Raji (cell line): ENCODE data around the gene ALKBH7.

Experiments
- POLR2A ChIP-seq: IDR thresholded peaks from 2 replicates; pipeline ENCODE4 v1.6.1; 2011; ENCODE audit warnings: low read depth, low read length, control low read depth; ENCODE audit not compliant: insufficient read depth

Gene ALKBH7, protein sequence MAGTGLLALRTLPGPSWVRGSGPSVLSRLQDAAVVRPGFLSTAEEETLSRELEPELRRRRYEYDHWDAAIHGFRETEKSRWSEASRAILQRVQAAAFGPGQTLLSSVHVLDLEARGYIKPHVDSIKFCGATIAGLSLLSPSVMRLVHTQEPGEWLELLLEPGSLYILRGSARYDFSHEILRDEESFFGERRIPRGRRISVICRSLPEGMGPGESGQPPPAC

DNA sequence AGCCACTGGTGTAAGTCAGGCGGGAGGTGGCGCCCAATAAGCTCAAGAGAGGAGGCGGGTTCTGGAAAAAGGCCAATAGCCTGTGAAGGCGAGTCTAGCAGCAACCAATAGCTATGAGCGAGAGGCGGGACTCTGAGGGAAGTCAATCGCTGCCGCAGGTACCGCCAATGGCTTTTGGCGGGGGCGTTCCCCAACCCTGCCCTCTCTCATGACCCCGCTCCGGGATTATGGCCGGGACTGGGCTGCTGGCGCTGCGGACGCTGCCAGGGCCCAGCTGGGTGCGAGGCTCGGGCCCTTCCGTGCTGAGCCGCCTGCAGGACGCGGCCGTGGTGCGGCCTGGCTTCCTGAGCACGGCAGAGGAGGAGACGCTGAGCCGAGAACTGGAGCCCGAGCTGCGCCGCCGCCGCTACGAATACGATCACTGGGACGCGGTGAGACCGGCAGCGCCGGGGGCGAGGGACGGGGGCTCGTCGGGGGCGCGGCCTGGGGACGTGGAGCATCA, at the start of gene ALKBH7:
Gene ALKBH7, plus strand, starts transcription at position 201 of the 502 bp plus-strand sequence. Its CDS starts 27 bp downstream, at position 228.
- TF ChIP-seq POLR2A: no peak

DNA sequence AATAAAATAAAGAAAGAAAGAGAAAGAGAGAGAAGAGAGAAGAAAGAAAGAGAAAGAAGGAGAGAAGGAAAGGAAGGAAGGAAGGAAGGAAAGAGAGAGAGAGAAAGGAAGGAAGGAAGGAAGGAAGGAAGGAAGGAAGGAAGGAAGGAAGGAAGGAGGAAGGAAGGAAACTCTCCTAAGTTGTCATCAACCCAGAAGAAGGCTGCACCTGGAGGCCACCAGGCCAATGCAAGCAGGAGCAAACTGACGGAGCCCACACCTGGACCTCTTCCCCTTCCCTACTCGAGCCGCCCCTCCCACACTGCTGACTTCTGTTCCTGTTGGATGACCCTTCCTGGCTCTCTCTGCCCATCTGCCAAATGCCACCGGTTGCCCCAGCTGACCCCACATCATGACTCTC, 47.8 kb upstream of the ALKBH7 start:
- TF ChIP-seq POLR2A: no peak

DNA sequence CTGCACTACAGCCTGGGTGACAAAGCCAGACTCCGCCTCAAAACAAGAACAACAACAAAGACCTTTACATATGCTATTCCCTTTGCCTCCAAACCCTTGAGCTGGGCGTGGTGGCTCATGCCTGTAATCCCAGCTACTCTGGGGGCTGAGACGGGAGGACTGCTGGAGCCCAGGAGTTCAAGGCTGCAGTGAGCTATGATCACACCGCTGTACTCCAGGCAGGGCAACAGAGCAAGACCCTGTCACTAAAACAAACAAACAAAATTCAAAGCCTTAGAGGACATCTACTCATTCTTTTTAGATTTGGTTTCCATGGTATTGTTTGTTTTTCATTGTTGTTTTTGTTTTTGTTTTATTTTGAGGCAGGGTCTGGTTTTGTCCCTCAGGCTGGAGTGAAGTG, 47.0 kb upstream of the ALKBH7 start:
- no peak for TF ChIP-seq POLR2A

DNA sequence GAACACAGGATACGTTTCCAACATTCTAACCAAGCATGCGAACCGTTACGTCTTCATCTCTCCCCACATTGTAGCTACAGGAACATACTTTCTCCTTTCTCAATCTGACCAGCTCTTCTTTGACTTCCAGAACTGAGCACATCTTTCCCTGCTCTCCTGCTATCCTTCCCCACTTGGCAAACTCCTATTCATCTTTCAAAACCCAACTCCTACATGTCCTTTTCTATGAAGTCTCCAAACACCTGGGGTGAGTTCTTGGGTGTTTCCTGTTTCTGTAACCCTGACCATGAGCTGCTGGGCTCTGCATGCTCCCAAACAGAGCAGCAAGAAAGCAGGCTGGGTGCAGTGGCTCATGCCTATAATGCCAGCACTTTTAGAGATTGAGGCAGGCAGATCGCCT, 45.8 kb upstream of the ALKBH7 start:
- no peak for TF ChIP-seq POLR2A

DNA sequence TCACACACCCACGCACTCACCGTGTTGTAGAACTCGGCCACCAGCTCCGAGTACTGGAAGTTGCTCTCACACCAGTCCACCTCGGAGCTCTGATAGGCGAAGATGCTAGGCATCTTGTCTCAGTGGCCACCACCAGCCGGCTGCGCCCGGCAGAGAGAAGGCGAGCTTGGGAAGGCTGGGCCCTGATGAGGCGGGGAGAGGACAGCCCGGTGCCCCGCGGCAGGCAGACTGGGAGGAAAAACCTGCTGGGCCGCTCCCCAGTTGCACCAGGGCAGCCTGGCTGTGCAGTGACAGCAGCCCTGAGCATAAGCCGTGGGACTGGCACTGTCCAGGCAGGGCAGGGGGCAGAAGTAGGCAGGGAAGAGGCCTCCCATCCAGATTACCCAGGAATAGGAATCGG, 39.2 kb upstream of the ALKBH7 start, which contains the start of gene ACER1:
Gene ACER1, minus strand, starts transcription at position 174 of the 400 bp plus-strand sequence. Its CDS starts 61 bp downstream, at position 113.
- TF ChIP-seq POLR2A: no peak

DNA sequence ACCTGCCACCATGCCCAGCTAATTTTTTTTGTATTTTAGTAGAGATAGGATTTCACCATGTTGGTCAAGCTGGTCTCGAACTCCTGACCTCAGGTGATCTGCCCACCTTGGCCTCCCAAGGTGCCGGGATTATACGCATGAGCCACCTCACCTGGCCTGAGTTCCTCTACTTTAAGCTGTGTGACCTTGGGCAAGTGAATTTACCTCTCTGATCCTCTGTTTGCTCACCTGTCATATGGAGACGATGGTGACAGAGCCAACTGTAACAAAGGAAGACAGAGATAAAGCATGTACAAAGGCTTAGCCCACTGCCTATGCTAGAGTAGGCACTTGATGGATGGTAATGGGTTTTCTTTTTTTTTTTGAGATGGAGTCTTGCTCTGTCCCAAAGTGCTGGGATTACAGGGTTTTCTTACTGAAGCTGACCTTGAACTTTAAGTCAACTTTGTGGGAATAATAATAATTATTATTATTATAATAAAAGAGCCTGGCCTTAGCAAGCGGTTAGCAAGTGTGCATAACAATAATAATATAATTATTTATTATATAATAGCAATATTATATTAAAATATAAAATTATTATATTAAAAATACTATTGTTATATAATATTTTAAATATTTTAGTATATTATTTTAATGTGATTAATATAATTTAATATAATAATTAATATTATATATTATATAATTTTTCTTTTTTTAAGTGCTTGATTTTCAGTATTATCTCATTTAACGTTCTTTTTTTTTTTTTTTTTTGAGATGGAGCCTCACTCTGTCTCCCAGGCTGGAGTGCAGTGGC, 37.9 kb upstream of the ALKBH7 start:
- TF ChIP-seq POLR2A: no peak

DNA sequence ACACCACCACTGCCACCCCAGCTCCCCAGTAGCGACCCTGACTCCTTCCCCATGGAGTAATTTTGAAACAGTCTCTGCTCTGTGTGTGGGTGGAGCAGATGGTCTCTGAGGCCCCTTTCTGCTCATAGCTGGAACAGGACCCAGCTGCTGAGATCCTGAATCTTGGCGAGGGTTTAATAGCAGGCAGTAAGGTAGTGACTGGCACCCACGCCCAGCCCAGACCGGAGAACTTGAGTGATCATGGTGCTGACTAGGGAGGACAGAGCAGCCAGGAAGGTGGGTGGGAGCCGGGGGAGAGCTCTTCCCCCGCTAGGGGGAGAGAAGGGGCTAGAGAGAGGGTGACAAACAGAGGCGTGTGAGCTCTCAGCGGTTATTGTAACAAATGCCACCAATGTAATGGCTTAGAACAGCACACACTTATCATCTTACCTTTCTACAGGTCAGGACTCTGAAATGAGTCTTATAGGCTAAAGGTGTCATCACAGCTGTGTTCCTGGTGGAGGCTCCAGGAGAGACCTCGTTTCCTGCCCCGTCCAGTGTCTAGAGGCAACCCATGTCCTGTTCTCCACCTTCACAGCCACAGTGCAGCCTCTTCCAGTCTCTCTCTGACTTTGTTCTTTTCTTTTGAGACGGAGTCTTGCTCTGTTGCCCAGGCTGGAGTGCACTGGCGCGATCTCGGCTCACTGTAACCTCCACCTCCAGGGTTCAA, 31.9 kb upstream of the ALKBH7 start:
- TF ChIP-seq POLR2A: no peak

DNA sequence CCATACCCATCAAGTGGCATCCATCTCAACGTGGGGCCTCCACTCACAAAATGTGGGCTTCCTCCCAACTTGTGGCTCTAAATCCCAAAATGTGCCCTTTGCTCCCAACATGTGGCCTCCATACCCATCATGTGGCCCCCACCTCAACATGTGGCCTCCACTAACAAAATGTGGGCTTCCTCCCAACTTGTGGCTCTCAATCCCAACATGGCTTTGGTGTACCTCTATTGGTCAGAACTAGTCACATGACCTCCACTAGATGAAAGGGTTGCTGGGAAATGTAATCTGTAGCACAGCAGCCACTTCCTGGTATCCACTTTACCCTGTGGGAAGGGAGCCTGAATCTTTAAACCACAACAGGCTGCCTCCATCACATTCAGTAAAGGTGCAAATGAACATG, 29.1 kb upstream of the ALKBH7 start:
- no peak for TF ChIP-seq POLR2A

DNA sequence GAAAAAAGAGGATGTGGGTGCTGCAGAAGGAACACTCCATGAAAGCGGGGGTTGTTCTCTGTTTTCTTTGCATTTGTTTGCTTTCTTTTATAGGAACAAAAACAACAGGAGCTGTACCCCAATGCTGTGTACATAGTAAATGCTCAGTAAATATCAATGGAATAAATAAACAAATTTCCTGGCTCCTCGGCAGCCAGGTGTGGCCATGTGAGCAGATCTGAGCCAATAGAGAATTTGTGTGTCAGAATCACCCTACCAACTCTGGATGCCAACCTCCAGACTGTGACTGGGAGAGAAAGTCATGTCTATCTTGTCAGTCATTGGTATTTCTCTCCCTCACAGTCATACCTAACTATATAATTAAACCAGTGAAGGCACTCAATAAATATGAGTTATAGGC, 21.9 kb upstream of the ALKBH7 start:
- no peak for TF ChIP-seq POLR2A

DNA sequence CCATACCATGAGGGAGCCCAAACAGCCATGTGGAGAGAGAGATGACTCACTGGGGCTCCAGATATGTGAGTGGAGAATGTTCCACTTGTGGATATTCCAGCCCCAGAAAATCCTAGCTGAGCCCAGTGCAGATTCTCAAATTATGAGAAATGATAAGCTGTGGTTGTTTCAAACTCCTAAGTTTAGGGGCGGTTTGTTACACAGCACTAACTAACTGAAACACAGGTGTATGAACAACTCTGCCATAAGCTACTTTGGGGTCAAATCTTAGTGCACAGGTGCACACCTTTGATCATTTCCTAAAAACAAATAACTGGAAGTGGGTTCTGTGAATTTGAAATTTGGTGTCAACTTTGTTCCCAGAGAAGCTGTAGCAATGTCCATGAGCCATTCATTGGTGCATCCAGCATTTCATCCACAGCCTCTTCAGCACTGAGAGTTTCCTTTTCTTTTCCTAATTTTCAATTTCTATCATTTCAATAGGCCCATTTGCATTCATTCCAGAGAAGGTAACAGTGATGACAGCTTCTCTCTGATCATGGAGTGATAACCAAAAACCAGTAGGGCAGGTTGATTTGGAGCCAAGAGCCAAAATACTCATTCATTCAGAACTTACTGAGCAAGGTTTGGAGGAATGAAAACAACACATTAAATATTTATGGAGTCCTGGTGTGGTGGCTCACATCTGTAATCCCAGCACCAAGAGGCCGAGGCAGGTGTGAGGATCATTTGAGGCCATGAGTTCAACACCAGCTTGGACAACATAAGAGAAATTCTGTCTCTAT, 20.0 kb upstream of the ALKBH7 start:
- TF ChIP-seq POLR2A: no peak

DNA sequence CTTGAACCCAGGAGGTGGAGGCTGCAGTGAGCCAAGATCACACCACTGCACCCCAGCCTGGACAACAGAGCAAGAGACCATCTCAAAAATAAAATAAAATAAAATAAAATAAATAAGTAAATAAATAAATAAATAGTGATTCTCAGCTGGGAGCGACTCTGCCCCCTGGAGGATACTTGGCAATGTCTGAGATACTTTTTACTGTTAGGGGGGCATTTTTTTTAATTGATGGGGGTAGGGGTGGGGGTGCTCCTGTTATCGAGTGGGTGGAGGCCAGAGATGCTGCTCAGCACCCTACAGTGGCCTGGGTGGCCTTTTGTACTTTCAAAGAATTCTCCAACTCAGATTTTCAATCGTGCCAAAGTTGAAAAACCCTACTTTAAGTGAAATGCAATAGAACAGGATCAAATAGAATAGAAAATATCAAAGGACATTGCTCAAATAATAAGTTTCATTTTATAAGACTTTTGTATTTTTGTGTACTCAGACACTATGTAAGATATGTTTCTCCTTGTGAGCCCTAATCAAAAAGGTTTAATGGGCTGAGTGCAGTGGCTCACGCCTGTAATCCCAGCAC, 18.4 kb upstream of the ALKBH7 start:
- no peak for TF ChIP-seq POLR2A

DNA sequence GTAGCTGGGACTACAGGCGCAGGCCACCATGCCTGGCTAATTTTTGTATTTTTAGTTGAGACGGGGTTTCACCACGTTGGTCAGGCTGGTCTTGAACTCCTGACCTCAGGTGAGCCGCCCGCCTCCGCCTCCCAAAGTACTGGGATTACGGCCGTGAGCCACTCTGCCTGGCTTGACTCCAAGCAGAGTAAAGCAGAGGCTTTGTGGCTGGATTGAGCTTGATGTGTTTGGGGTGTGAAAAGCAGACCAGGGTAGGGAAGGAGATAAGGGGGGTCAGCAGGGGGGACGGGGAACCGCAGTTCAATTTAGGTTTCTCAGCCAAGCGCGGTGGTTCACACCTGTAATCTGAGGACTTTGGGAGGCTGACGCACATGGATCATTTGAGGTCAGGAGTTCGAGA, 15.4 kb upstream of the ALKBH7 start:
- no peak for TF ChIP-seq POLR2A

DNA sequence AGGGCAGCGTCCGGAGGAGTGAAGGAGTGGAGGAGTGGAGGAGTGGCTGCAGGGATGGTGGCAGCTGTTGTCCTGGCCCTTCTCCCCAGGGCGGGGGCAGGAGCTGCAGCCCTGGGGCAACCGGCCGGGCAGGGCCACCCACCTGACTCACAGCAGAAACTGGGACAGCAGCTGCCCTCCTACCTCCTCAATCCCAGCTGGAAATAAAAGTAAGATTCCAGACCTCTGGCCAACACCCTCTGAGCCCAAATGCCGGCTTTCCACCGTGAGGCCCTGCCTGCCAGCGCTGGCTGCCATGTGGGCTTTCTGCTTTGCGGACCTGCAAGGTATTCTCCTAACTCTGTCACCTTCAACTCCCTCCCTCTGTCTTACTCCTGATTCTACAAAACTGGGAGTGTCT, 14.6 kb upstream of the ALKBH7 start:
- TF ChIP-seq POLR2A: no peak

DNA sequence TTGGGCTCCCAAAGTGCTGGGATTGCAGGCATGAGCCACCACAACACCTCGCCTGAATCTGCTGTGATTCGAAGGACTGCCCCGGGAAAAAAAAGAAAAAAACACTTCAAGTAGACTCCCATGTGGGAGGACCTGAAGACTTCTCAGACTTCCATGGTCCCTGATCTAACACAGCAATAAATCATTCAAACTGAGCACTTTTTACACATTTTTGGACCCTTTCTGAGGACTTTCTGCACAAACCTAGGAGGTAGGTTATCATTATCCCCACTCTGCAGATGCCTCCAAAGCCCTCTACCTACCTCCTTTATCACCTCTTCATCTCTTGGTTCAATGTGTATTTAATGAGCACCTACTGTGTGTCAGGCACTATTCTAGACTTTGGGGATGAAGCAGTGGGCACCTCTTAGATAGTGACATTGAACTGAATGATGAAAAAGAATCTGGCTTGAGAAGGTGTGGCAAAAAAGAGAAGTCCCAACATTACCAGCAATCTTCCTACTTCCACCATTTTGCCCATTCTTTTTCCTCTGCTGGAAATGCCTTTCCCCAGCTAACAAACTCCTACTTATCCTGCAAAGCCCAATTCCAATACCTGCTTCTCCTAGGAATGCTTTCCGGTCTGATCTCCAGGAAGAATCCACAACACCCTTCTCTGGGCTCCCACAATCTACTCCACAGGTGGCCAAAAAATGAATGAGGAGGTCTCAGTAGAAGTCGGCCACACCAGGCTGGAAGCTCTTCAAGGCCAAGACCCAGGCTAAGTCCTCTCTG, 12.8 kb upstream of the ALKBH7 start:
- no peak for TF ChIP-seq POLR2A
